ENCODE results near the gene FAM20C. TPM values are rescaled to one million over a fixed set of nuclear protein-coding genes. Genes with fewer than 3 reads are reported as not detected.

FAM20C gene
- polyA plus RNA-seq, 2 donors: 6.9 to 11.5 TPM

DNA sequence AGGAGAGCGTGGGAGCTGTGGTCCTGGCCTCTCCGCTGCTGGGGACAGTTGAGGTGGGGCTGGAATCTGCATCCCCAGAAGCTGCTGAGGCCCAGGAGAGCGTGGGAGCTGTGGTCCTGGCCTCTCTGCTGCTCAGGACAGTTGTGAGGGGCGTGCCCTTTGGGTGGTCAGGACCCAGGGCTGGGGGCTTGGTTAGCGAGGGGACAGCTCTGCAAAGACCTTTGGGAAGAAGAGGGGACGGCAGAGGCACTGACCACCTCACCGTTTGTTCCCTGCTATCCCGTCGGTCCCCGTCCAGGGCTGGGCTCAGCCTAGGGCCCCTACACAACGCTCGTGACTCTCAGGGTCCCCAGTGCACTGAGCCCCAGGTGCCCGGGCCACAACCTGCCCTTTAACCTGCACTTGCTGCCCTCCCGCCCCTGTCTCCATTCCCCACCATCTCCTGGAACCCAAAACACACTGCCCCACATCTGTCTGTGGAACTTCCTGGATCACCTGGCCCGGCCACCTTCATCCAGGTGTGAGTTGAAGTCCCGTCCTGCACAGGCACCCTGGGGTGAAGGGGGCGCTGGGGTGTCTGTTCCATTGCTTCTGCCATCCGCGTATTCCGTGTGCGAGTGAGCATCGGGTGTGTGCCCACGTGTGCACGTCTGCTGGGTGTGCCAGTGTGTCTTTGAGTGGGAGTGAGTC is 111.7 kb downstream of the FAM20C start:
- Histone ChIP-seq H3K36me3 (ENCODE audit: control insufficient read depth in 2 of 2, insufficient read depth in 2 of 2, low read length in 1 of 2) (no peaks in the 10 kb centered on the region), H3K27ac (ENCODE audit: low read depth in 2 of 2, low read length in 1 of 2) (no peak overlapping the region), H3K27me3 (ENCODE audit: control insufficient read depth in 1 of 2, insufficient read depth in 2 of 2, low read length in 2 of 2) (no peaks in the 10 kb centered on the region), H3K4me1 (ENCODE audit: control insufficient read depth in 2 of 2, insufficient read depth in 2 of 2, low read length in 1 of 2) (peaks cover 0 to 3% of the 10 kb centered on the region in 2 donors), H3K9me3 (ENCODE audit: control insufficient read depth in 2 of 2, insufficient read depth in 1 of 2, low read depth in 1 of 2, low read length in 1 of 2) (peaks cover 0 to 3% of the 10 kb centered on the region in 2 donors), H3K4me3 (ENCODE audit: low read depth in 1 of 2, low read length in 2 of 2) (no peak overlapping the region)
- WGBS, 2 donors: 87% methylated on average over 24 of the region's 24 CpGs

DNA sequence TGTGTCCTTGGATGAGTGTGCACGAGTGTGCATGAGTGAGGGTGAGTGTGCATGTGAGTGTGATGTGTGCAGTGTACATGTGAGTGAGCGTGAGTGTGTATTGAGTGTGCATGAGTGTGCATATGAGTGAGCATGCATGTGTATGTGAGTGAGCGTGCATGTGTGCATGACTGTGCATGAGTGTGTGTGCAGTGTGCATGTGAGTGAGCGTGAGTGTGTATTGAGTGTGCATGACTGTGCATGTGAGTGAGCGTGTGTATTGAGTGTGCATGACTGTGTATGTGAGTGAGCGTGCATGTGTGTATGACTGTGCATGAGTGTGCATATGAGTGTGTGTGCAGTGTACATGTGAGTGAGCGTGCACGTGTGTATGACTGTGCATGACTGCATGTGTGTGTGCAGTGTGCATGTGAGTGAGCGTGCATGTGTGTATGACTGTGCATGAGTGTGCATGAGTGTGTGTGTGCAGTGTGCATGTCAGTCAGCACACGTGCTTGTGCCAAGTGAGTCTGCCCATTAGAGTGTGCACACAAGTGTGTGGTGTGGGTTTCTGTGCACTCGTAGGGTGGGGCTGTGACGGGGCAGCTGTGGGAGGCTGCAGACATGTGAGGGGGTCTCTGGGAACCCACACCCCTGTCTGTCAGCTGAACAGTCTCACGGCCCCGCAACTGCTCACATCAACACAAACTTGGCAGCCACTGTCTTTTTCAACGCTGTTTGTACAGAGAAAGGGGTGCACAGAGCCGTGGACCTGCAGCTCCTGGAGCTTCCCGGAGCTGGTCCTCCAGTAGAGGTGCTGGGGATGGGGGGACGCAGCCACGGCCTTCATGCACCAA is 112.4 kb downstream of the FAM20C start:
- peaks cover 0 to 3% of the 10 kb centered on the region in 2 donors for H3K4me1 ChIP-seq (ENCODE audit: control insufficient read depth in 2 of 2, insufficient read depth in 2 of 2, low read length in 1 of 2)
- peaks cover 0 to 3% of the 10 kb centered on the region in 2 donors for H3K9me3 ChIP-seq (ENCODE audit: control insufficient read depth in 2 of 2, insufficient read depth in 1 of 2, low read depth in 1 of 2, low read length in 1 of 2)
- no peak overlapping the region for H3K27ac ChIP-seq (ENCODE audit: low read depth in 2 of 2, low read length in 1 of 2)
- no peaks in the 10 kb centered on the region for H3K27me3 ChIP-seq (ENCODE audit: control insufficient read depth in 1 of 2, insufficient read depth in 2 of 2, low read length in 2 of 2)
- no peak overlapping the region for H3K4me3 ChIP-seq (ENCODE audit: low read depth in 1 of 2, low read length in 2 of 2)
- no peaks in the 10 kb centered on the region for H3K36me3 ChIP-seq (ENCODE audit: control insufficient read depth in 2 of 2, insufficient read depth in 2 of 2, low read length in 1 of 2)
- WGBS, 2 donors: 73 to 77% methylated on average over 19 of the region's 19 CpGs

DNA sequence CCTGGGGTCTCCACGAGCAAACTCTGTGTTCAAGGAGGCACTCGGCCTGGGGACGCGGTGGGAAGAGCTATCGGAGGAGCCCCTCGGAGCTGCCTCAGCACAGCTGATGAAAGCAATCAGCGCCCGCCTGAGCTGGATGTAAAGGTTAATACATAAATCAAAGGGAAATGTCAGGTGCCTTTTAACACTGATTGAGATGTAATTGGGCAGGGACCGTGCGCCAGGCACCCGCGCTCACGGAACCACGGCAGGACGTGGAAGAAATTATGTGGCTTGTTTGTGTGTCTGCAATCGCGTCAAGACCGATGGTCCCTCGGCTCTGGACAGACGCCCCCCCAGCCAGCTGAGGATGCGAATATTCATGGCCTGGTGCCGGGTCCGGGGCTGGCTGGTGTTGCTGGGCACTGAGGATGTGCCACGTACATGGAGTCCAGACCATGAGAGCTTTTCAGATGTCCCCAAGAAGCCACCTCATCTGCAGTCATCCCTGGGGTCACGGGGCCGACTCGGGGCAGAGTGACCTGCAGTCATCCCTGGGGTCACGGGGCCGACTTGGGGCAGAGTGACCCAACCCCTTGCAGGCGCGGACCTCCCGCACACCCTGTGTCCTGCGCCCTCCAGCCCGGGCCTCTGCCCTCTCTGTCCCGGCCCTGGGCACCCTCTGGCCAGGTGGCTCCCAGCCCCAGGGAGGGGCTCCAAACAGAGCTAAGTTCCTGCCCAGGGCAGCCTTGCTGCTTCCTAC is 113.2 kb downstream of the FAM20C start:
- no peak overlapping the region for H3K27ac ChIP-seq (ENCODE audit: low read depth in 2 of 2, low read length in 1 of 2)
- H3K9me3 ChIP-seq (ENCODE audit: control insufficient read depth in 2 of 2, insufficient read depth in 1 of 2, low read depth in 1 of 2, low read length in 1 of 2): peaks cover 0 to 3% of the 10 kb centered on the region in 2 donors
- peaks cover 0 to 3% of the 10 kb centered on the region in 2 donors for H3K4me1 ChIP-seq (ENCODE audit: control insufficient read depth in 2 of 2, insufficient read depth in 2 of 2, low read length in 1 of 2)
- 80 to 85% methylated on average over 35 of the region's 35 CpGs for WGBS, 2 donors
- no peaks in the 10 kb centered on the region for H3K27me3 ChIP-seq (ENCODE audit: control insufficient read depth in 1 of 2, insufficient read depth in 2 of 2, low read length in 2 of 2)
- no peaks in the 10 kb centered on the region for H3K36me3 ChIP-seq (ENCODE audit: control insufficient read depth in 2 of 2, insufficient read depth in 2 of 2, low read length in 1 of 2)
- H3K4me3 ChIP-seq (ENCODE audit: low read depth in 1 of 2, low read length in 2 of 2): no peak overlapping the region

DNA sequence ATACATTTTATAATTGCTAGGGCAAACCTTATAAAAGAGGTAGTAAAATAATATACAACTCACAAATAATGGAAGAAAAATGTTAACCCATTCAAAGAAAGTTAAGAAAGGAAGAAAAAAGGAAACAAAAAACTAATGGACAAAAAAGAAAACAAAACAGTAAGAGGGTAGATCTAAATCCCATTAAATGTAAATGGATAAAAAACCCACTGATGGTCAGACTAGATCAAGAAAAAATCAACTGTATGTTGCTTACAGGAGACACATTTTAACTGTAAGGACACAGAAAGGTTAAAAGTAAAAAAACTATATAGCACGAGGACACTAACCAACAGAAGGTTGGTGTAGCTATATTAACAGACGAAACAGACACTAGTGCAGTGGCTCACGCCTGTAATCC is 115.6 kb downstream of the FAM20C start:
- no peaks in the 10 kb centered on the region for H3K27me3 ChIP-seq (ENCODE audit: control insufficient read depth in 1 of 2, insufficient read depth in 2 of 2, low read length in 2 of 2)
- peaks cover 0 to 3% of the 10 kb centered on the region in 2 donors for H3K9me3 ChIP-seq (ENCODE audit: control insufficient read depth in 2 of 2, insufficient read depth in 1 of 2, low read depth in 1 of 2, low read length in 1 of 2)
- H3K4me3 ChIP-seq (ENCODE audit: low read depth in 1 of 2, low read length in 2 of 2): no peak overlapping the region
- no peaks in the 10 kb centered on the region for H3K4me1 ChIP-seq (ENCODE audit: control insufficient read depth in 2 of 2, insufficient read depth in 2 of 2, low read length in 1 of 2)
- H3K36me3 ChIP-seq (ENCODE audit: control insufficient read depth in 2 of 2, insufficient read depth in 2 of 2, low read length in 1 of 2): no peaks in the 10 kb centered on the region
- 59 to 75% methylated on average over 3 of the region's 3 CpGs for WGBS, 2 donors
- no peak overlapping the region for H3K27ac ChIP-seq (ENCODE audit: low read depth in 2 of 2, low read length in 1 of 2)

DNA sequence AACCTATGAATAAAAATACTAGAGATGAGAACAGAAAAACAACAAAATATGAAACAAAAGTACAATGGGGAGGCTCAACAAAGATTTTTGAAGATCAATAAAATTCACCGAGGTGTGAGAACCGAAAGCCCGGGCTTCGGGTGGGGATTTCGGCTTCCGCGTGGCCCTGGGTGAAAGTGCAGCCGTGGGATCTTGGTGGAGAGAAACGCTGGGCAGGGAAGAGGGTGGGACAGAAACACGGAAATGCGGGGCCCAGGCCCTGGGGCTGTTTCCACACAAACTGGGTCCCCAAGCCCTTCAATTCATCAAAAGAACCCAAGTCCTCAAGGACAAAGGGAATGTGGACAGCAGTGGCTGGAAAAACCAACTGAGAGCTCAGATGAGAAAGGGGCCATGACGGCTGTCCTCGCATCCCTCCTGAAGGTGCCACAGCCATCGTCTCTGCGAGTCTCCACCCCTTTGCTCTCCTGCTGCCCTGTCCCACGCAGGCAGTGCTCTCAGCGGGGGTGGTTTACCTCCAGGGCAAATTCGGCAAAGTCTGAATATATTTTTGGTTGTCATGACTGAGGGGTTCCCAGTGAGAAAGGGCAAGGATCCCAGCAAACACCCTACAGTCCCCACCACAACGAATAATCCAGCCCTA is 117.3 kb downstream of the FAM20C start:
- Histone ChIP-seq H3K9me3 (ENCODE audit: control insufficient read depth in 2 of 2, insufficient read depth in 1 of 2, low read depth in 1 of 2, low read length in 1 of 2) (peaks cover 0 to 3% of the 10 kb centered on the region in 2 donors), H3K4me3 (ENCODE audit: low read depth in 1 of 2, low read length in 2 of 2) (no peak overlapping the region), H3K27me3 (ENCODE audit: control insufficient read depth in 1 of 2, insufficient read depth in 2 of 2, low read length in 2 of 2) (peaks cover 0 to 2% of the 10 kb centered on the region in 2 donors), H3K27ac (ENCODE audit: low read depth in 2 of 2, low read length in 1 of 2) (no peak overlapping the region), H3K4me1 (ENCODE audit: control insufficient read depth in 2 of 2, insufficient read depth in 2 of 2, low read length in 1 of 2) (no peaks in the 10 kb centered on the region), H3K36me3 (ENCODE audit: control insufficient read depth in 2 of 2, insufficient read depth in 2 of 2, low read length in 1 of 2) (no peaks in the 10 kb centered on the region)
- 91 to 93% methylated on average over 19 of the region's 19 CpGs for WGBS, 2 donors

Other genes starting within 250 kb of the FAM20C start
- gene FOXL3, start 97.6 kb downstream of the FAM20C start, polyA plus RNA-seq: not detected

All from esophagus (tissue), 2 donors.